H1 (cell line): Measurements from ENCODE around the gene FAM219A. TPM values are rescaled to one million over a fixed set of nuclear protein-coding genes. Genes with fewer than 3 reads are reported as not detected.

Experiments
- MAX ChIP-seq: IDR thresholded peaks from 2 replicates; pipeline ENCODE4 v1.6.1; 2012; ENCODE audit warnings: inconsistent platforms
- polyA plus RNA-seq, 7 experiments: library from polyadenylated mRNA; depleted of rRNA in 3 of 7; stranded (reverse) in 5 of 7; unstranded in 2 of 7; fragments of >200 nt in 5 of 7; fragments of 200-250 nt in 2 of 7; gene quantifications; 1 replicate in 5 of 7; 2 replicates in 1 of 7; 4 replicates in 1 of 7; pipeline versions ENCODE4 v1.2.1 to v1.2.3, GENCODE V29; 2011 to 2013; ENCODE audit warnings: missing spikeins in 2 of 7, mixed read lengths in 2 of 7
- total RNA-seq: library from RNA; stranded (reverse); fragmentation: NEBNext Ultra II Directional; extraction: Animal tissue kit (Norgen Biotek cat#: 25700); gene quantifications from 2 replicates; pipeline ENCODE4 v1.2.1, GENCODE V29; 2021

The FAM219A gene
- total and polyA plus RNA-seq, 2 of the 8 experiments (the other 6 are each of a cell fraction or from before 2014, with no cell fraction given), result 7.7 to 10.4 TPM

GRCh38 chr9:34490360-34490759 lies 32.0 kb upstream of the FAM219A start (continued):
- TF ChIP-seq MAX, result no peak
